ENCODE data around the gene TEX30.
A peak's percentile ranks its signal among the peaks of the same experiment; 100 is the strongest.

Gene TEX30

DNA sequence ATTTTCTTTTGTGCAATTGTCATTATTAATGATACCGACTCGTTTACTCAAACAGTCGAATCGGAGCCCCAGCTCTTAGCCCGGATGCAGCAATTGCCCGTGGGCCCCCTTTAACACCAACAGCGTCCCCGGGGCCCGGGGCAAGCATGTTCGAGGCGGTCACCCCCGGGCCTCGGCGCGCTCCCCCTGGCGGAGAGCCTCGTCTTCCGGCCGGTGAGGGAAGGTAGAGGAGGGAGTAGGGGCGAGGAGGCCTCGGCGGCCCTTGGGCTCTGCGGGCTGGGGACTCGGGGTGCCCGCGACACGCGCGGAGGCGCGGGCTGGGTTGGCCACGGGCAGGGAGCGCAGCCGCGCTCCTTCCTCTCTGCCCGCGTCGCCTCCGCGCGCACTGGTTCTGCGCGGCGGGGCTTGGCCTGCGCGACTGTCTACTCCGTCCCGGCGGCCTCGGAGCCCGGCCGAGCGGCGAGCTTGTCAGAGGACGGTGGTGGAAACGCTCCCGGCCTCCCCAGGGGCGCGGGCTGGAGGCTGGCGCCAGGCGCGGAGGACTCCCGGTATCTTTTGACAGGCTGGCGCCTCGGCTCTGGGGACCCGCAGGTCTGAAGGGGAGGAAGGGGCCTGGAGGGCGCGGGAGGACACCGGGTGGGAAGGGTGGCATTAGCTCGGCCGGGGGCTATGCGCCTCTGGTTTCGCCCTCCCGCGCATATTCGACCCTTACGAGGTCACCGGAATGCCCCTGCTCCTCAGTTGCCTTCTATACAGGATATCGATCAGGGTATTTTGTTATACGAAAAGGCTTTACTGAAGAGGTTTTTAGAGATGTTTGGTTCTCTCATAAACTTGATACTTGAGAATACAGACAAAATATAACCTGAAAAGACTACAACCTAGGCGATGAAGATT, 26.8 kb upstream of the TEX30 start:
- TF ChIP-seq, protein P1, sequence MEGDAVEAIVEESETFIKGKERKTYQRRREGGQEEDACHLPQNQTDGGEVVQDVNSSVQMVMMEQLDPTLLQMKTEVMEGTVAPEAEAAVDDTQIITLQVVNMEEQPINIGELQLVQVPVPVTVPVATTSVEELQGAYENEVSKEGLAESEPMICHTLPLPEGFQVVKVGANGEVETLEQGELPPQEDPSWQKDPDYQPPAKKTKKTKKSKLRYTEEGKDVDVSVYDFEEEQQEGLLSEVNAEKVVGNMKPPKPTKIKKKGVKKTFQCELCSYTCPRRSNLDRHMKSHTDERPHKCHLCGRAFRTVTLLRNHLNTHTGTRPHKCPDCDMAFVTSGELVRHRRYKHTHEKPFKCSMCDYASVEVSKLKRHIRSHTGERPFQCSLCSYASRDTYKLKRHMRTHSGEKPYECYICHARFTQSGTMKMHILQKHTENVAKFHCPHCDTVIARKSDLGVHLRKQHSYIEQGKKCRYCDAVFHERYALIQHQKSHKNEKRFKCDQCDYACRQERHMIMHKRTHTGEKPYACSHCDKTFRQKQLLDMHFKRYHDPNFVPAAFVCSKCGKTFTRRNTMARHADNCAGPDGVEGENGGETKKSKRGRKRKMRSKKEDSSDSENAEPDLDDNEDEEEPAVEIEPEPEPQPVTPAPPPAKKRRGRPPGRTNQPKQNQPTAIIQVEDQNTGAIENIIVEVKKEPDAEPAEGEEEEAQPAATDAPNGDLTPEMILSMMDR (IDR thresholded peaks at IDR 0.05) = peak; percentile 57 to 70
- DNase-seq = peak; percentile 75 to 88
- intact Hi-C loops (cut with DNase I; ENCODE audit: low total_unique reads) = no loop called here

DNA sequence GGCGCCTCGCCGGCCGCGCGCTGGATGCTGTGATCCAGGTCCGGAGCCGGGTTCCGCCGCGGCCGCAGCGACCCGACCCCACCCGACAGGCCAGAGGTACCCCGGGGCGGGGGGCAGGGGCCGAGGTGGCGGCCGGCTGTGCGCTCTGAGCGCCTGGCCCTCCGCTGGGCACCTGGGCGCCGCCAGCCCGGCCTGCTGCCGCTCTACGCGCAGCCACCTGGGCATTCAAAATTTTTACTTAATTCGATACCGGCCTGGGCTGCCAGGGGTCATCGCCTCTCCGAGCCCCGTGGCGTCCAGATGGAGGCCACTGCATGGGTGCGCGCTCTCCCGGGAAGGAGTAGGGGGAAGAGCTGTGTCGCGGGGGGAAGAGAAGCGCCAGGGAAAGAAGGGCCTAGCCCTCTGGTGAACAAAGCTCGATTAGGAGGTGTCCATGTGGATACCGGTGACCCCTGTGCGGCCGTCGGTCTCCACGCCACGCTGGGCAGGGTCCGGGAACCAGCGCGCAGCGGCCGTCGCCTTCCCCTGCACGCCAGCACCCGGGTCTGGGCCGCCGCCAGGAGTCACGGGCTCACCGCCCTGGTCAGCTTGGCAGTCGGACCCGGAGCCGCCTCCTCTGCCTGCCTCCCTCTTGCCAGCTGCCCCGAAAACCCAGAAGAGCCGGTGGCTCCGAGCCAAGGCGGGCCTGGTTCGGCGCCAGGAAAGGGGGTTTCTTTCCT, 26.0 kb upstream of the TEX30 start:
- no peaks in the 10 kb centered on the region for H3K36me3 ChIP-seq
- H3K27me3 ChIP-seq = no peaks in the 10 kb centered on the region
- H3K27ac ChIP-seq = peak overlapping the region; percentile 72 to 87
- H3K4me1 ChIP-seq = peaks cover 0 to 27% (median 7%) of the 10 kb centered on the region in 4 donors
- H3K4me3 ChIP-seq = peak overlapping the region; percentile 66 to 73
- intact Hi-C loops (cut with DNase I; ENCODE audit: low total_unique reads) = loop anchor here (5.0 to 10.0 kb wide), 3 partner anchors 45 to 202 kb away; partner anchors contain the start of genes ERCC5 and TPP2
- TF ChIP-seq, protein P1 (IDR thresholded peaks at IDR 0.05) = no peak
- no peaks in the 10 kb centered on the region for H3K9me3 ChIP-seq
- DNase-seq = peak in 1 of 2 donors; percentile 72

More for the DNA sequence above, 26.8 kb upstream of the TEX30 start:
- H3K4me3 ChIP-seq = peak overlapping the region; percentile 66 to 73
- H3K36me3 ChIP-seq = no peaks in the 10 kb centered on the region
- H3K27ac ChIP-seq = peak overlapping the region; percentile 72 to 87
- H3K9me3 ChIP-seq = no peaks in the 10 kb centered on the region
- H3K27me3 ChIP-seq = no peaks in the 10 kb centered on the region
- peaks cover 0 to 27% (median 7%) of the 10 kb centered on the region in 4 donors for H3K4me1 ChIP-seq

DNA sequence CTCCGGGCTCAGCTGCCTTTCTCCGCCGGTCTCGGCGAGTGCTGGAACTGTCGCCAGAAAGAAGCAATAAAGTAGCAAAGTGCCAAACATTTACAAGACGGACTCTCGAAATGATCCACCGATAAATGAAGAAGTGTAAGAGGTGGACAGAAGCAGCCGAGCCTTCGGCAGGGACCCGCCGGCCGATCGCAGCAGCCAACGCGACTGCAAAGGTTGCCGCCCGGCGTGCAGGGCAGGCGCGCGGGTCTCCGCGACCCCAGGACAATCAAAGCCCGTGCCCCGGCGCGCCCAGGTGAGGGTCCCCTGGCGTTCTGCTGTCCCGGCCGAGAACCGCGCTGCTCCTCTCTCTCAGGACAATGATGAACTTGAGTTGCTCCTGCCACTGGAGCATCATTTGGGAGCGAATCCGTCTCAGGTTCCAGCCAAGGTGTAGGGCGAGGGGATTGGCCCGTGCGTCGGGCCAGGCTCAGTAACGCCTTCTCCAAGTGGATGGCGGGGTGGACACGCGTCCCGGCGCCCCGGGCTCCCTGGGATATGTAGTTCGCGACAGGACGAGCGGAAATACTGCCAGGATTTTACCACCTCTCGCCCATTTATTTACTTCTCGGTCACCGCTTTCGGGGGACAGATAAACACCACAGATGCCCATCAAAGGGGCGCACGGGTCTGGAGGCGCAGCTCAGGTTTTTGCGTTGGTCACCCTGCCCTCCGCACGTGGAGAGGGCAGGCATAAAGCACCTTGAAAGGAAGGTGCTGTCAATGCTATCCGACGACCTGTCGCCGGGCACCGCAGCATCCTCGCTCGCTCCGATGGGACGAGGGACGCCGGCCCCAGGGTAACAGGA, 25.2 kb upstream of the TEX30 start, which contains the start of the genes BIVM and POGLUT2:
Gene BIVM (plus strand): TSS at position 539 of the 845 bp plus-strand sequence. CDS start 8,149 bp downstream, outside the sequence.
Gene POGLUT2 (minus strand): TSS at position 396 of the 845 bp plus-strand sequence. CDS start 306 bp downstream, at position 90.
- Histone ChIP-seq H3K4me3 (peak within 1 kb of the TSS; percentile 66 to 73), H3K27me3 (no peaks in the 10 kb centered on the region), H3K4me1 (peaks cover 0 to 27% (median 7%) of the 10 kb centered on the region in 4 donors), H3K36me3 (peaks cover 0 to under 1% (median 0%) of the 10 kb centered on the region in 3 donors), H3K9me3 (no peaks in the 10 kb centered on the region), H3K27ac (peak within 1 kb of the TSS; percentile 72 to 87)
- TF ChIP-seq, protein P1 (IDR thresholded peaks at IDR 0.05) = no peak
- intact Hi-C loops (cut with DNase I; ENCODE audit: low total_unique reads) = loop anchor here (5.0 to 10.0 kb wide), 3 partner anchors 46 to 202 kb away; partner anchors contain the start of genes ERCC5 and TPP2
- DNase-seq = peak; percentile 92 to 94

DNA sequence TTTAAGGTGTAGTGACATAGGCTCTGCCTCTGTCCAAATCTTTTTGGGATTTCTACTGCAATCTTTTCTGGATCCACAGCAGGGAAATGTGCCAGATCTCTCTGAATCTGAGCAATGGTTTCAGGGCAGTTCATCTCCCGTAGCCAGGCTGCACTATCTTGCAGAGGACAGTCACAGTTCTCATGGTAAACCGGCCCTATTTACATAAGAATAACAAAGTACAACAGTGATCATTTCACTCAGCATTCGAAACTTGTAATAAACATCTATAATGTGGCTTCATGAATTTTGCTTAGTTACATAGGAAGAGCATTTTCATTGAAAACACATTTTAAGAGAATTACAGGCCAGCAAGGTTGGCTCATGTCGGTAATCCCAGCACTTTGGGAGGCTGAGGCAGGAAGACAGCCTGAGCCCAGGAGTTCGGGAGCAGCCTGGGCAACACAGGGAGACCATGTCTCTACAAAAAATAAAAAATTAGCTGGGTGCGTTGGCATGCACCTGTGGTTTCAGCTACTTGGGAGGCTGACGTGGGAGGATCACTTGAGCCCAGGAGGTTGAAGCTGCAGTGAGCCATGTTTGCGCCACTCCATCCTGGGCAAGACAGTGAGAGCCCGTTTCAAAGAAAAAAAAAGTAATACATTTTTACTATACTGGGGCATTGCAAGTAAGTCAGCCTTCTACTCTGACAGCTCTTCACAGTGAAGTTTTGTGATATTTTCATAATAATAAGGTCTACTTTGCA, 20.2 kb upstream of the TEX30 start:
- DNase-seq = no peak
- Histone ChIP-seq H3K27me3 (no peaks in the 10 kb centered on the region), H3K9me3 (no peaks in the 10 kb centered on the region), H3K36me3 (peaks cover 10 to 41% (median 17%) of the 10 kb centered on the region in 3 donors), H3K4me3 (no peak overlapping the region), H3K4me1 (peaks cover 0 to 13% (median 0%) of the 10 kb centered on the region in 4 donors), H3K27ac (no peak overlapping the region)
- TF ChIP-seq, protein P1 (IDR thresholded peaks at IDR 0.05) = no peak
- intact Hi-C loops (cut with DNase I; ENCODE audit: low total_unique reads) = loop anchor here (10.0 kb wide), 2 partner anchors 51 to 139 kb away; partner anchors contain the start of gene ERCC5
